Body of pancreas (tissue), 4 donors: ENCODE measurements around the gene RETREG1.

Experiments
- CTCF ChIP-seq, 7 experiments: fragments of 450-650 bp in 4 of 7; fragments of 200-600 bp in 3 of 7; sonication (generic) in 3 of 7; IDR thresholded peaks; one replicate each; pipeline ENCODE4 v1.5.1; 2016 to 2019; ENCODE audit warnings: antibody characterized with exemption in 7 of 7
- POLR2A ChIP-seq, 3 donors: fragments of 450-650 bp; IDR thresholded peaks; one replicate each; pipeline ENCODE4 v1.6.1; 2016; ENCODE audit warnings: antibody characterized with exemption in 3 of 3, mild to moderate bottlenecking in 2 of 3

- TF ChIP-seq CTCF (IDR thresholded peaks at IDR 0.05) (no peak), POLR2A (IDR thresholded peaks at IDR 0.05) (no peak)
Measured at GRCh38 chr5:16529306-16529705, 87.5 kb downstream of the RETREG1 start.
